ENCODE data around the gene CEACAM6.
"Not testable (repeated sequence)": the region's sequence is repeated elsewhere in the genome, so short reads cannot be mapped to it uniquely, and the experiment has no call there.

CEACAM6 gene

DNA sequence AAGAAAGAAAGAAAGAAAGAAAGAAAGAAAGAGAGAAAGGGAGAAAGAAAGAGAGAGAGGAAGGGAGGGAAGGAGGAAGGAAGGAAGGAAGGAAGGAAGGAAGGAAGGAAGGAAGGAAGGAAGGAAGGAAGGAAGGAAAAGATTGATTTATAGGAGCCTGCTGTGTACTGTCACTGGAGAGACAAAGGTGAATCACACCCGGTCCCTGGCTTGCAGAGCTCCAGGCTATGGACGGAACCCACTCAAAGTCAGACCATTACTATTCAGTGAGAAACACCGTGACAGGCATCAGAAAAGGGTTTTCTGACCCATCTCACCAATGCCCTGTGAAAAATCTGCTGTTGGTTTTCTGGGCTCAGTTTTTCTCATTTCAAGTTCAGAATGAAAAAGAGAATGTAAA lies 7.3 kb upstream of the CEACAM6 start:
- DNase-seq (ENCODE audit: low read depth), result no peak

DNA sequence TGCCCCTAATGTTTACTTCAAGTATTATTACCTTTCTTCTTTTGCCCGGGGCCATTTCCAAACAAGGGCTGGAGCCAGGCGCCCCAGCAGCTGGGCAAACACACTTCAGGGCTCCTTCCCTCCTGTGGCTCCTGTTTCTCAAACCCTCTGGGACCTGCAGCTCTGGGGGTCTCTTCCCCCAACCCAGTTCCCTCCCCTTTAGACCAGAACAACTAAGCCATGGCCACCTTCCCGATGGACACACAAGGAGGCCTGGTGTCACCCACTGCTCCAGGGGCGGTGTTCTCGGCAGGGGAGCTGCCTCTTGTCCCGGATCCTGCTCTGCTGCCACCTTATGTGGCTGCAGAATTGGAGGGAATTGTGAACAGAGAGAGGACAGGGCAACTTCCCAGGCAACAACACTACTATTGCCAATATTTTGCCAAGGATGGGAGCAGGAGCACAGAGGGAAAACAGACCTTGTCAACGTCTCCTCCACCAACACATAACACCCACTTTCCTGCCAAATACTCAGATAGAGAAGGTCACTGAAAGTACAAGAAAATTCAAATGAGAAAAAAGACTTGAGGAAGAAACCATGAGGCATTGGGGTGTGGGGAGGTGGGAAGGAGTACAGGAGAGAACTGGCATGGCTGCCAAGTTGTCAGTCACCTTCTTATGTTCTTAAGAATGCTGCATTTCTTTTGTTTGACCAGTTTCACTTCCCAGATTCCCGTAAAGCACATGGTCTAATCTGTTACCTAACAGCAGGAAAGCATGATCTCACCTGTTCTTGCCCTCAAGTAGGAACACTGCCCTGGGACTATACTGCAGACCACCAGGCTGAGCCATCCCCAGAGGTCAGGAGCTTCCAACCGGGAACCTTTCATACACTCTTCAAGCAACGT lies 4.8 kb upstream of the CEACAM6 start:
- not testable (repeated sequence) for DNase-seq (ENCODE audit: low read depth)

DNA sequence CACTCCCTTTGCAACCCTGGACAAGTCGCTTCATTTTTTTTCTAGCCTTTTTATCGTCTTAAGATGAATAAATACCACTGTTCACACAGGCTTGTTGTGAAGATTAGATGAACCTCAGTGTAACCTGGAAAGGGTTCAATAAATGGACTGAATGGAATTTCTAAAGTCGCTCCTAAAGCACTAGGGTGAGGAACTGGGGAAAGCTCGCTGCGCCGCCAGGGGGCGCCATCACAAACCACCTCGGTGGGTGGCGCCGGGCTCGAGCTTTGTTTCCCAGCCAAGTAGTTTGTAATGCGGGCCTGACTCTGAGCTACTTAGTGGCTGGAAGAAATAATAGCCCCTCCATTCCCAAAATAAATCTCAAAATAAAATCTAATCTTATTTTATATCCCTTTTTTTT lies 2.2 kb upstream of the CEACAM6 start:
- no peak for DNase-seq (ENCODE audit: low read depth)

DNA sequence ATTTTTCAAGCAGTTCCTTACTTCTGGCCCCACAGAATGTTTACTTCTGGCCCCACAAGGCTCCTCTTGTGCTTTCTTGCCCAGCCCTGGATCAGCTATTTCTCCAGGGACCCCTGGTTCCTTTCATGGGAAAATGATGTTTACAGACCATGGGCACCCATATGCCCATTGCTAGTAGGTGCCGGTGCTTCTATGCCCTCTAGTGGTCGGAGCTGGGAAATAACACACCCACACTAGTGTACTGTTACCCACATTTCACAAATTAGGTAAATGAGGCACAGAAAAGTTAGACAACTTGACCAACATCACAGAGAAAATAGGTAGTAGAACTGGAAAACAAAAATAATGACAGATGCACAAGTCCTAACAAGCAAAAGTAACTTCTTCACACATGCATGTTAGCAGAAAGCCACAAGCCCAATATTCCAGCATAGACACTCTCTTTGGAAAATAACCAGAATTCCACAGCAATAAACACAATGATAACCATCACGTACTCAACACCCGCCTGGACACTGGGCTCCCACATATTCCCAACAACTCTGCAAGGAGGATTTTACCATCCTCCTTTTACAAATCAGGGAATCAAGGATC lies 1.3 kb upstream of the CEACAM6 start:
- DNase-seq (ENCODE audit: low read depth), result no peak

DNA sequence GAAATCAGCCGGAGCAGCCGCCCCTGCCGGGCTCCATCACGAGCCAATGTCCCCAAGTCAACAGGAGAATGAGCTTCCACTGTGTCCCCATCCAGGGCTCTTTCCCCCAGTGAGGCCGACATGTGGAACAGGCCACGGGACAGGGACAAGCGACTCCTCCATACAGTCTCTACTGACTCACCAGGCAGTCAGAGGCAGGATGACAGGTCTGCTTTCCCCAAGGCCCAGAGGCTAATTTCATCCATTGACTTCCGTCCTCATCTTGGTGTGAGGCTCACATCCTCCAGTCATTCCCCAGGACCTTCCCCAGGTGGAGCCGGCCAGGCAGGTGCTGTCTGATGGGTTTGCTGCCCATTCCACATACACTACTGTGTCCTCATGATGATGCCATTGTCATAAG lies 3.5 kb downstream of the CEACAM6 start:
- no peak for DNase-seq (ENCODE audit: low read depth)

DNA sequence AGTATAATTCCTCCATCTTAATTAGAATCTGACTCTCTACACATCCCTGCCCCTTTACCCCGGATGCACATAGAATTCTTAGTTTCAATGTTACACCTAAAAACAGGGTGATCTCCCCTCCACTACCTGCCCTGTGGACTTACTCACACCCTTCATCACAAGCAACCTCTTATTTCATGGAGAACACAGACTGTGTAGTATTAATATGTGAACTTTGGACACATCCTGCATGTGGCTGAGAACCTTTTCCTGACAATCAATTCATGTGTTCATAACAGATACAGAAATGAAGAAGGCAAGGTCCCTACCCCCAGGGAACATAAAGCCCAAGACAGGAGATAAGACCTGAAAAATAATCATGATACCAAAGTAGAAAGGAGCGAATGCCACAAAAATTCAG lies 11.8 kb downstream of the CEACAM6 start:
- no peak for DNase-seq (ENCODE audit: low read depth)

DNA sequence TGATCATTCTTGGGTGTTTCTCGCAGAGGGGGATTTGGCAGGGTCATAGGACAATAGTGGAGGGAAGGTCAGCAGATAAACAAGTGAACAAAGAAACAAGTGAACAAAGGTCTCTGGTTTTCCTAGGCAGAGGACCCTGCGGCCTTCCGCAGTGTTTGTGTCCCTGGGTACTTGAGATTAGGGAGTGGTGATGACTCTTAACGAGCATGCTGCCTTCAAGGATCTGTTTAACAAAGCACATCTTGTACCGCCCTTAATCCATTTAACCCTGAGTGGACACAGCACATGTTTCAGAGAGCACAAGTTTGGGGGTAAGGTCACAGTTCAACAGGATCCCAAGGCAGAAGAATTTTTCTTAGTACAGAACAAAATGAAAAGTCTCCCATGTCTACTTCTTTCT lies 12.8 kb downstream of the CEACAM6 start:
- not testable (repeated sequence) for DNase-seq (ENCODE audit: low read depth)

DNA sequence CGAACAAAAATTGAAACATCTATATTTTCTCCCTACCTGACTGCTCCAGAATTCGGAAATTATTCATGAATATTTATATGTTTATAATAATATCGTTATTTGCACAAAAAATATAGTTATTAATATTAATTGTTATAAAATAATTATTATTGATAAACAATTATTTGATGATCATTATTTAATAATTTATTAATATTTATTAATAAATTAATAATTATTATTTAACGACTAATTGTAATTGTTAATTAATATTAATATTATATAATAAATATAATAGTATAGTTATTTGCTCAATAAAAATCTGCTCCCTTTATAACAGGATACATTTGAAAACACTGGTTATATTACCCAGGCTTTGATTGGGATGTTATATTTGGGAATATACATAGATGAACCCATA lies 14.3 kb downstream of the CEACAM6 start:
- DNase-seq (ENCODE audit: low read depth), result no peak

DNA sequence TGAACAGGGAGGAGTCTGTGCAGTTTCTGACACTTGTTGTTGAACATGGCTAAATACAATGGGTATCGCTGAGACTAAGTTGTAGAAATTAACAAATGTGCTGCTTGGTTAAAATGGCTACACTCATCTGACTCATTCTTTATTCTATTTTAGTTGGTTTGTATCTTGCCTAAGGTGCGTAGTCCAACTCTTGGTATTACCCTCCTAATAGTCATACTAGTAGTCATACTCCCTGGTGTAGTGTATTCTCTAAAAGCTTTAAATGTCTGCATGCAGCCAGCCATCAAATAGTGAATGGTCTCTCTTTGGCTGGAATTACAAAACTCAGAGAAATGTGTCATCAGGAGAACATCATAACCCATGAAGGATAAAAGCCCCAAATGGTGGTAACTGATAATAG lies 16.1 kb downstream of the CEACAM6 start:
- DNase-seq (ENCODE audit: low read depth), result no peak

DNA sequence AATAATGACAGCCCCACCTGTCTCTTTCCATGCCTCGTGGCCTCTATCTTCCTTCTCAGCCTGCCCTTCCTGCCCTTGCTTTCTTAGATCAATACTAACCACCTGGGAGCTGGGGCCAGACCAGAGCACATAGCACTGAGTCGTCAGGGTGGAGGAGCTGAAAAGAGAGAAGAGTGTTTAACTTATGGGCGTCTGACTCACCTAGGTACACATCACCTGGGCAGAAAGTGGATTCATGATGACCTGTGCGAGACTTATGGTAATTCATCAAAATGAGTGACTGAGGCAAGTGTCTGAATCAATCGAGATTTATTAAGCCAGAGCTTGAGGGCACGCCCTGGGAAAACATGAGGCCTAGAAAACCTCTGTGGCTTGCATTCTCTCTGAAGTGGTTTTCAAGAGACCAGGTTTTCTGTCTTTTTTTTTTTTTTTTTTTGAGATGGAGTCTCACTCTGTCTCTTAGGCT lies 19.2 kb downstream of the CEACAM6 start:
- no peak for DNase-seq (ENCODE audit: low read depth)

DNA sequence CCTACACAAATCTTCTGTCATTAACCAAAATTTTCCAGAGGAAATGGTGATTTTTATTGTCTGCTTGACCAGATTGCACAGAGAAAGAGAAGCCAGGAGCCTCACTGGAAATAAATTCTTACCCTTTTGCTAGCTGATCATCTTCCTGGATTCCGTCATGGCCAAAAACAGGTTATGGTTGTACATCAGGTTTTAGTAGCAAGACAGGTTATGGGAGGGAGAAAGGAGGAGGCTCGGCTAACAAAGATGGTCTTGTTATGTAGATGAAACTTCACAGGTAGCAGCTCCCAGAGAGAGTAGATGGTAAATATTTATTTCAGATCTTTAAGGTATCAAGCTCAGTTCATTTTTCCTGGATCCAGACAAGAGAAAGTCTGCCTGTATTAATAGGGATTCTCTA lies 21.4 kb downstream of the CEACAM6 start:
- no peak for DNase-seq (ENCODE audit: low read depth)

DNA sequence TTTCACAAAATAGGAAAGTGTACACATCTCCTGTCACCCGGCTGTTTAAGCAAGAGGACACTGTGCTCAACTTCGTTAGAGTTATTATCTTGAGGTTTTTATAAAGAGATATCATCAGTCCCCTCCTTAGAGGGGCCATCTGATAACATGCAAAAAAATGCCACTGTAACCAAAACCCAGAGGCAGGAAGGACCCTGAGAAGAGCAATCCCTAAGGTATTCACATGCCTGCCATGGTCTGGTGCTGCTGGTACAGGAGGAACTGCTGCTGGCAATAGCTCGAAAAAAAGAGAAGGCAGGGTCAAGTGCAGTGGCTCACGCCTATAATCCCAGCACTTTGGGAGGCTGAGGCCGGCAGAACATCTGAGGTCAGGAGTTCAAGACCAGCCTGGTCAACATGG lies 28.3 kb downstream of the CEACAM6 start:
- no peak for DNase-seq (ENCODE audit: low read depth)

DNA sequence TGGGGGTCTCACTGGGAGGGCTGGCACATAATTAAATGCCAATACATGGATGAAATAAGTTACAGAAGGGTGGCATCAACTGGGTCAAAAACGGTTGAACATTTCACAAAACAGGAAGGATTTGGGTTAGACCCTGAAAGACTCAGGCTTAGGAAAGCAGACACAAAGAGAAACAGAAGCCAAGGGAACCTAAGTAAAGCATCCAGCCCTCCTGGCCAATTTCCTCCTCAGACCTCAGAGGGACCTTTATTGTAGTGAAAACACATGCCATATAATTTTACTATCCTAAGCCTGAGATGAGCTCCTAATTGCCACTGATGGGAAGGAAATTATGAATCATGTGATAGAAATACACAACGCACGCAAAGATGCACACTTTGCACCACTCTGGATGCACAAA lies 29.0 kb downstream of the CEACAM6 start:
- no peak for DNase-seq (ENCODE audit: low read depth)

DNA sequence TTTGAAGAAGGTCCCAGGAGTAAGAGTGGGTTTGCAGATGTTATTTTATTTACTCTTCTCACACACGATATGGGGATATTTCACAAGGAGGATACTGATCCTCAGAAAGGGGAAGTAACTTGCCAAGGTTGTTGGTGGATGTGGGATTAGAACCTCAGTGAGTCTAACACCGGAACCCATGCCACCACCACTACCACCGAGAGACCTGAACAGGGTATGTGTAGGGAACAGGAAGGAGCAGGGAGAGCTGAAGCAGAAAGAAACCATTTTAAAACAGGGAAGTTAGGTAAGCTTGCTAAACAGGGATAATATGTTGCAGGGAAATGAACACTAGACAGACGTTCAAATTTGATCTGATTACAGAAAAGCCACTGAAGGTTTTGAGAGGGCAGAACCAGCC lies 29.4 kb downstream of the CEACAM6 start:
- no peak for DNase-seq (ENCODE audit: low read depth)

DNA sequence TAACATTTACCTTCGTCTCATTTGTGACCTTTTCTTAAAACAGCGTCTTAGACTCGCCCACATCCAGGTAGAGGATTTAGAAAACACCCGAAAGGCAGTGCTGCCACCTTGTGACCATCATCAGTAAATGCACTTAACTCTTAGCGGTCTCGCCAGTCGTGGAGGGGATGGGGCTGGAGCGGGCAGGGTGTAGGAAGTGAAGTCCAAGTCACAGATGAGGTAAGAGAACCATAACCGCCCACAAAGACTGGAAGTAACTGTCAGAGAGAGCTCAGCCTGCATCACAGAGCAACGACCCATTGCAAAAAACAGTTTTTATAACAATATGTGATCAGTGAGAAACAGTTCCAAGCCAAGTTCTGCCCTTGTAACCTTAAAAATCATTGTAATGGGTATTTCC lies 30.3 kb downstream of the CEACAM6 start:
- no peak for DNase-seq (ENCODE audit: low read depth)

DNA sequence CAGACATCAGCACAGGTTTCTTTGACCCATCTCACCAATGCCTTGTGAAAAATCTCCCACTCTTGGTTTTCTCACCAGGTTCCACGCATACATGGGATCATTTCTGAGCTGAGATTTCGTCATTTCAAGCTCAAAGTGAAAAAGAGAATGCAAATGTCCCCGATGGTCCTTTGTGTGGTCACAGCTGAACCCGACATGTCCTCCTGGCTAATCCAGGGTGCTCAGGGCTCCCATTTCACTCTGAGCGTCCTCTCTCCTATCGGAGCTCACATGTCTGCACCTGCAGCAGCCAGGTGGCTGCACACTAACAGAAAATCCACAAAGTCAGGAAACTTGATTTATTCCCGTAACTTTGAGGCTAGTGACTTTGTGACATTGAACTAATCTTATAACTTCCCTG lies 31.7 kb downstream of the CEACAM6 start:
- no peak for DNase-seq (ENCODE audit: low read depth)

DNA sequence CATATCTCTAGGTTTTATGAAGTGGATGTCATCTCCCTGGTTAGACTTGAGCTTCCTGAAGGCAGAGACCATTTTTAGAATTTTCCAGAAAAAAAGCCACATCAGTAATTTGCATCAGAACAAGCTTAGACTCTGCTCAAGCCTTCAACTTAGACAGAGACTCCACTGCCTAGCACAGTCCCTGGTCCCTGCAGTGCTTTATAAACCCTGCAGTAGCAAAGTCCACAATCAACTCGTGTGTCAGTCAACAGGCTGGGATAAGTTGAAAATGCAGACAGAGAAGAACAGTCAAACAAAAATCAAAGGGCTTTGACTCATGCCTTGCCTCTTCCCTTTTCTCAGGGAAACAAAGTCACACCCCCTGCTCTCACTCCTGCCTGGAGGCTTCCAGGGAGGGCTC lies 33.2 kb downstream of the CEACAM6 start:
- not testable (repeated sequence) for DNase-seq (ENCODE audit: low read depth)

DNA sequence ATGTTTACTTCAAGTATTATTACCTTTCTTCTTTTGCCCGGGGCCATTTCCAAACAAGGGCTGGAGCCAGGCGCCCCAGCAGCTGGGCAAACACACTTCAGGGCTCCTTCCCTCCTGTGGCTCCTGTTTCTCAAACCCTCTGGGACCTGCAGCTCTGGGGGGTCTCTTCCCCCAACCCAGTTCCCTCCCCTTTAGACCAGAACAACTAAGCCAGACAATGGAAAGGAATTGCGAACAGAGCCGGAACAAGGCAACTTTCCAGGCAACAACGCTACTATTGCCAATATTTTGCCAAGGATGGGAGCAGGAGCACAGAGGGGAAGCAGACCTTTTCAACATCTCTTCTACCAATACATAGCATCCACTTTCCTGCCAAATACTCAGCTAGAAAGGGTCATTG lies 33.7 kb downstream of the CEACAM6 start:
- not testable (repeated sequence) for DNase-seq (ENCODE audit: low read depth)

DNA sequence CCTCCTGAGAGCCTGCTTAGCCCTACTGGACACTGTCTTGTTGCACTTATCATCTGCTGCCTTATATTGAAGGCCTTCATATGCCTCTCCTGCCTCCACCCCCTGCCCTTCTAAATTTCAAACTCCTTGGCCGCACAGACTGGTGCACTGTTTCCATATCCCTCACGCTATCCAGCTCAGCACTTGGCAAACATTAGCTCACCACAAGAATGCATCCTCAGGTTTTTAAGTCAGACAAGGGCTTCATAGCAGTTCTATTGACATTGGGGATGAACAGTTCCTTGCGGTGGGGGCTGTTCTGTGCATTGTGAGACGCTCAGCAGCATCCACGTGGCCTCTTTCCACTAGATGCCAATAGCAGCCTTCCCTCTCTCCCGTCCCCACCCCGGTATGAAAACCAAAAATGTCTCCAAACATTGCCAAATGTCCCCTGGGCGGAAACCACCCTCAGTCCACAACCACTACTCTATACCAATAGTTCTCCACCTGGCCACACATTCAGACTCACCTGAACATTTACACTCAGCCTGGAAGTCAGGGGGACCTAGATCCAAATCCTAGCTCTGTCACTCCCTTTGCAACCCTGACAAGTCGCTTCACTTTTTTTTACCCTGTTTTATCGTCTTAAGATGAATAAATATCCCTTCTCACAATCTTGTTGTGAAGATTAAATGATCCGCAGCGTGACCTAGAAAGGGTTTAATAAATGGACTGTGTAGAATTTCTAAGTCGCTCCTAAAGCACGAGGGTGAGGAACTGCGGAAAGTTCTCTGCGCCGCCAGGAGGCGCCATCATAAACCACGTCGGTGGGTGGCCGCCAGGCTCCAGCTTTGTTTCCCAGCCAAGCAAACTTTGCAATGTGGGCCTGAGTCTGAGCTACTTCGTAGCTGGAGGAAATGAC lies 37.4 kb downstream of the CEACAM6 start:
- DNase-seq (ENCODE audit: low read depth), result peak; percentile 37

DNA sequence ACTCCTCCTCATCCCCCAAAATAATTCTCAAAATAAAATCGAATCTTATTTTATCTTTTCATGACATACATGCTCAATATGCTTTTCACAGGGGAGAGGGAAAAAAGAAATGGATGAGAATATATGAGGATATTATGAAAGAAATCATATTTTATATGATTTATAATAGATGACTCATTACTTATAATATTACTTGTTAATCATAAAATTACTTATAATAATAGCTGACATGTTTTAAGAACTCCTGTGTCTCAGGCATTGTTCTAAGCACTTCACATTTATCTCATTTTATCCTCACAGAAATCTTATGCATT lies 38.0 kb downstream of the CEACAM6 start:
- DNase-seq (ENCODE audit: low read depth), result no peak

DNA sequence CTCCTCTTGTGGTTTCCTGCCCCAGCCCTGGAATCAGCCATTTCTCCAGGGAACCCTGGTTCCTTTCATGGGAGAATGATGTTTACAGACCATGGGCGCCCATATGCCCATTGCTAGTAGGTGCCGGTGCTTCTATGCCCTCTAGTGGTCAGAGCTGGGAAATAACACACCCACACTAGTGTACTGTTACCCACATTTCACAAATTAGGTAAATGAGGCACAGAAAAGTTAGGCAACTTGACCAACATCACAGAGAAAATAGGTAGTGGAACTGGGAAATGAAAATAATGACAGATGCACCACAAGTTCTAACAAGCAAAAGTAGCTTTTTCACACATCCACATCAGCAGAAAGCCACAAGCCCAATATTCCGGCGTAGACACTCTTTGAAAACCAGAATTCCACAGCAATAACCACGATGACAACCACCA lies 39.7 kb downstream of the CEACAM6 start:
- no peak for DNase-seq (ENCODE audit: low read depth)

DNA sequence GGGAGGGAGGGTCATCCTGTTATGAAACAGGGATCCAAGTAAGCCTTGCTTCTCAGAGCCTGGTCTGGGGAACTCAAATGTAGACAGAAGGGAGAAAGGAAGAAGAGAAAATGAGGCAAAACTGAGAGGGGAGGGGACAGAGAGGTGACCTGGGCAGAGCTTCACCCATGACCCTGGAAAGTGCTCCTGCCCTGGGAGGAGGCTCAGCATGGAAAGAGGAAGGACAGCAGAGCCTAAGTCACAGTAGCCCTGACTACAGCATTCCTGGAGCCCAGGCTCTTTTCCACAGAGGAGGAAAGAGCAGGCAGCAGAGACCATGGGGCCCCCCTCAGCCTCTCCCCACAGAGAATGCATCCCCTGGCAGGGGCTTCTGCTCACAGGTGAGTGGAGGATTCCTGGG lies 41.0 kb downstream of the CEACAM6 start, which contains the start of gene CEACAM3:
Gene CEACAM3, plus strand, starts transcription at position 226 of the 400 bp plus-strand sequence. Its CDS starts 91 bp downstream, at position 317.
- no peak for DNase-seq (ENCODE audit: low read depth)

DNA sequence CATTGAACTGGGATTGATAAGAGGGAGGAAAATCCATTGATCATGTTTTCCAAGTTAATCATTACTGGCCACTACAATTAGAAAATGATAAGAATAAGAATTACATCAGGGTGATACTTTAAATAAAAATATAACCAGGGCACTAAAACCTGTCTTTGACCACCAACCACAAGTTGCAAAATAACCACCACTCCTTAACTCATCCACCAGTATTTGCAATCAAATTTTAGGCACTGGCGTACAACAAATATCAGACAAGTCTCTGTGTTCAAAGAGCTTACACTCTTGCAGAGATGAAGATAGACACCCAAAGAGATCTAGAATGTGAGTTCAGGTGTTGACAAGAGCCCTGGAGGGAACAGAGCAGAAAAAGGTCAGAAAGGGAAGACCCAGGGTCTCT lies 41.6 kb downstream of the CEACAM6 start:
- DNase-seq (ENCODE audit: low read depth), result no peak

Measured in GM04503 (cell line).